ENCODE measurements around the gene LITAF. TPM values are rescaled to one million over a fixed set of nuclear protein-coding genes. Genes with fewer than 3 reads are reported as not detected.

LITAF gene
- total RNA-seq, 1 donor from 2014 or later = 42.5 TPM

DNA sequence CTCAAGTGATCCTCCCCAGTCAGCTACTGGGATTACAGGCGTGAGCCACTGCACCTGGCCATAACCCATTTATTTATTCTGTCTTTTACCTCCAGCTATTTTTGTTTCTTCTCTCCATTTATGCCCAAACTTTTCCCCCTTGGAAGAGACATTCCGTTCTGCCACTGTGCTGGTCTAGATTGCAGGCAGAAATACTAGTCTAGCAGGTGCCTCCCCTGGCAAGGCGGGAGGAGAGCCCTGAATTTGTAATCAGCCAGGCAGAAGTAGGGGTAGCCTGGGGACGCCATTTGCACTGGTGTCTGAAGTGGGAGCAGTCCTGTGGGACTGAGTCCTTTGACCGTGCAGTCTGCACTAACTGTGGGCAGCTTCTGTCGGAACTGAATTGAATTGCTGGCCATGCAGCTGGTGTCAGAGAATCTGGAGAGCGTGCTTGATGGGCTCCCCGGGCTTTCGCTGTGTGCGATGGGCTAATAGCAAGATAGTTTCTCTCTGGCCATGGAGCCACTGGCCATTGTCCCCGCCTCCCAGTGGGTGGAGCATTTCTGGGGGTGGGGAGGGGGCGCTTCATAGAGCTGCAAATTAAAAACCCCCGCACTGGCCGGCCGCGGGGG lies 31.5 kb upstream of the LITAF start:
- H3K36me3 ChIP-seq = no peaks in the 10 kb centered on the region
- Mint-ChIP-seq H3K4me1 (peaks cover 19% of the 10 kb centered on the region), H3K36me3 (no peaks in the 10 kb centered on the region), H3K9me3 (no peaks in the 10 kb centered on the region), H3K27me3 (ENCODE audit: insufficient read depth, low read depth) (peaks cover 11% of the 10 kb centered on the region), H3K27ac (no peak overlapping the region), H3K4me3 (no peak overlapping the region)
- peak overlapping the region; percentile 63 for H2AFZ ChIP-seq (replicated peaks)
- H3K9ac ChIP-seq = no peak overlapping the region
- TF ChIP-seq EZH2 (IDR thresholded peaks at IDR 0.05) = no peak
- TF ChIP-seq EZH2phosphoT487 (IDR thresholded peaks at IDR 0.05) = no peak
- TF ChIP-seq, protein P1, sequence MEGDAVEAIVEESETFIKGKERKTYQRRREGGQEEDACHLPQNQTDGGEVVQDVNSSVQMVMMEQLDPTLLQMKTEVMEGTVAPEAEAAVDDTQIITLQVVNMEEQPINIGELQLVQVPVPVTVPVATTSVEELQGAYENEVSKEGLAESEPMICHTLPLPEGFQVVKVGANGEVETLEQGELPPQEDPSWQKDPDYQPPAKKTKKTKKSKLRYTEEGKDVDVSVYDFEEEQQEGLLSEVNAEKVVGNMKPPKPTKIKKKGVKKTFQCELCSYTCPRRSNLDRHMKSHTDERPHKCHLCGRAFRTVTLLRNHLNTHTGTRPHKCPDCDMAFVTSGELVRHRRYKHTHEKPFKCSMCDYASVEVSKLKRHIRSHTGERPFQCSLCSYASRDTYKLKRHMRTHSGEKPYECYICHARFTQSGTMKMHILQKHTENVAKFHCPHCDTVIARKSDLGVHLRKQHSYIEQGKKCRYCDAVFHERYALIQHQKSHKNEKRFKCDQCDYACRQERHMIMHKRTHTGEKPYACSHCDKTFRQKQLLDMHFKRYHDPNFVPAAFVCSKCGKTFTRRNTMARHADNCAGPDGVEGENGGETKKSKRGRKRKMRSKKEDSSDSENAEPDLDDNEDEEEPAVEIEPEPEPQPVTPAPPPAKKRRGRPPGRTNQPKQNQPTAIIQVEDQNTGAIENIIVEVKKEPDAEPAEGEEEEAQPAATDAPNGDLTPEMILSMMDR (IDR thresholded peaks at IDR 0.05) = no peak
- H4K20me1 ChIP-seq (ENCODE audit: low read depth) = no peaks in the 10 kb centered on the region
- no peak overlapping the region for H3K4me2 ChIP-seq
- H3K9me3 ChIP-seq (ENCODE audit: low read depth) = no peaks in the 10 kb centered on the region
- H3K79me2 ChIP-seq (ENCODE audit: low read depth) = no peaks in the 10 kb centered on the region
- H3F3A ChIP-seq (ENCODE audit: low read depth) = no peaks in the 10 kb centered on the region
- DNase-seq (ENCODE audit: low spot score) = no peak
- peaks cover 4% of the 10 kb centered on the region for H3K4me1 ChIP-seq
- H3K4me3 ChIP-seq = no peak overlapping the region
- H3K27ac ChIP-seq = no peak overlapping the region
- no peaks in the 10 kb centered on the region for H3K27me3 ChIP-seq

DNA sequence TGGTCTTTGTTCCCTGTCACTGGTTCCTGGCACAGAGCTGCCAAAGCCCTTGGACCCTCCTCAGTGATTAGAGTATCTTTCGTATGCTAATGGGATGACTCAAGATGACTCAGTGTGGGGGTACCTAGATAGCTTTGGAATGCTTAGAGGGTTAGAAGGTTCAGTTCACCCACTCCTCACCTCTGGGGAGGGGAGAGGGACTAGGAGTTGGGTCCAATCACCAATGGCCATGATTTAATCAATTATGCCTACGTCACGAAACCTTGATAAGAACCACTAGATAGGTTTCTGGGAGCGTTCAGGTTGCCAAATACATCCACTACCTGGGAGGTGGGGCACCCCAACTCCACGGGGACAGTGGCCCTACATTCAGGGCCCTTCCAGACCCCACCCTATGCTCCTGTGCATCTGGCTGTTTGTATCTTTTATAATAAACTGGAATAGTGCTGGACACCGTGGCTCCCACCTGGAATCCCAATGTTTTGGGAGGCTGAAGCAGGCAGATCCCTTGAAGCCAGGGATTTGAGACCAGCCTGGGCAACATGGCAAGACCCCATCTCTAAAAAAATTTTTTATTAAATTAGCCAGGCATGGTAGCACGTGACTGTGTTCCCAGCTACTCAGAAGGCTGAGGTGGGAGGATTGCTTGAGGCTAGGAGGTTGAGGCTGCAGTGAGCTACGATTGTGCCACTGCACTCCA lies 29.2 kb upstream of the LITAF start:
- Histone ChIP-seq H3K4me2 (no peak overlapping the region), H3K9me3 (ENCODE audit: low read depth) (no peaks in the 10 kb centered on the region), H3F3A (ENCODE audit: low read depth) (no peaks in the 10 kb centered on the region), H4K20me1 (ENCODE audit: low read depth) (no peaks in the 10 kb centered on the region), H2AFZ (replicated peaks) (no peak overlapping the region), H3K79me2 (ENCODE audit: low read depth) (no peaks in the 10 kb centered on the region), H3K36me3 (no peaks in the 10 kb centered on the region), H3K9ac (no peak overlapping the region), H3K27me3 (no peaks in the 10 kb centered on the region), H3K4me1 (peaks cover 4% of the 10 kb centered on the region), H3K4me3 (no peak overlapping the region), H3K27ac (no peak overlapping the region)
- Mint-ChIP-seq H3K27me3 (ENCODE audit: insufficient read depth, low read depth) (peaks cover 7% of the 10 kb centered on the region), H3K4me3 (no peak overlapping the region), H3K36me3 (no peaks in the 10 kb centered on the region), H3K27ac (no peak overlapping the region), H3K9me3 (no peaks in the 10 kb centered on the region), H3K4me1 (peaks cover 14% of the 10 kb centered on the region)
- no peak for TF ChIP-seq EZH2 (IDR thresholded peaks at IDR 0.05)
- no peak for TF ChIP-seq EZH2phosphoT487 (IDR thresholded peaks at IDR 0.05)
- TF ChIP-seq, protein P1 (IDR thresholded peaks at IDR 0.05) = no peak
- DNase-seq (ENCODE audit: low spot score) = no peak

DNA sequence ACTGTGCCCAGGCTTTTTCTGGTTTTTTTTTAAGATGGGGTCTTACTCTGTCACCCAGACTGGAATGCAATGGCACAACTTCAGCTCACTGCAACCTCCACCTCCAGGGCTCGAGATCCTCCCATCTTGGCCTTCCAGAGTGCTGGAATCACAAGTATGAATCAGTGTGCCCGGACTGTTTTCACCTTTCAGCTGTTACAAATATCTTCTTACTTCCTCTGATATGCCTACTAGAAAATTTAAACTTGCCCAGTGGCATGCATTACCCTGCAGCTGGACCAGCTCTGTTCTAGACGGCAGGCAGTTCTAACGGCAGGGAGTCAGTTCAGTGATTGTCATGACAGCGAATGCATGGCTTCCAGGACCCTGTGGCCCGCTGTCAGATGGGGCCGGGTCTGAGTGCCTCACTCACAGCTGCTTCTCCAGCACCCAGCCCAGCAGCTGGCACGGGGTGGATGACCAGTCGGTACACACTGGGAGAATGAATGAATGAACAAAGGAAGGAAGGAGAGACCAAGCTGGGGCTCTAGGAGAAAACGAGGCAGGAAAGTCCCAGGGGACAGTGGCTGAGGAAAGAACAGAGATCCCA lies 28.0 kb upstream of the LITAF start:
- no peak overlapping the region for H3K4me3 ChIP-seq
- H3K36me3 Mint-ChIP-seq = no peaks in the 10 kb centered on the region
- no peak for TF ChIP-seq EZH2phosphoT487 (IDR thresholded peaks at IDR 0.05)
- TF ChIP-seq EZH2 (IDR thresholded peaks at IDR 0.05) = no peak
- TF ChIP-seq, protein P1 (IDR thresholded peaks at IDR 0.05) = no peak
- peak overlapping the region; percentile 87 for H3K27ac Mint-ChIP-seq
- no peak overlapping the region for H2AFZ ChIP-seq (replicated peaks)
- H3K27me3 ChIP-seq = no peaks in the 10 kb centered on the region
- no peaks in the 10 kb centered on the region for H4K20me1 ChIP-seq (ENCODE audit: low read depth)
- no peaks in the 10 kb centered on the region for H3K36me3 ChIP-seq
- peaks cover 10% of the 10 kb centered on the region for H3K4me1 ChIP-seq
- no peaks in the 10 kb centered on the region for H3K79me2 ChIP-seq (ENCODE audit: low read depth)
- H3K27ac ChIP-seq = no peak overlapping the region
- DNase-seq (ENCODE audit: low spot score) = no peak
- H3F3A ChIP-seq (ENCODE audit: low read depth) = peaks cover 5% of the 10 kb centered on the region
- H3K9me3 Mint-ChIP-seq = no peaks in the 10 kb centered on the region
- peaks cover 15% of the 10 kb centered on the region for H3K27me3 Mint-ChIP-seq (ENCODE audit: insufficient read depth, low read depth)
- H3K4me1 Mint-ChIP-seq = peaks cover 23% of the 10 kb centered on the region
- no peaks in the 10 kb centered on the region for H3K9me3 ChIP-seq (ENCODE audit: low read depth)
- H3K9ac ChIP-seq = no peak overlapping the region
- H3K4me2 ChIP-seq = no peak overlapping the region
- no peak overlapping the region for H3K4me3 Mint-ChIP-seq

Measured in neural progenitor cell (in vitro differentiated cells).